GM15510 (cell line): ENCODE results near the gene PRKAR1A.

Experiments used
- POLR2A ChIP-seq: IDR thresholded peaks from 3 replicates; pipeline ENCODE4 v1.6.1; 2011; ENCODE audit warnings: borderline replicate concordance; ENCODE audit not compliant: insufficient read length; ENCODE audit errors: extremely low read depth

PRKAR1A gene

GRCh38 chr17:68512247-68512959 is at the start of gene PRKAR1A:
Gene PRKAR1A (plus strand): TSS chr17:68512430. CDS start chr17:68515400, 2,970 bp downstream.
- peak; percentile 87 for TF ChIP-seq POLR2A

GRCh38 chr17:68463211-68464019 is 48.8 kb upstream of the PRKAR1A start:
- no peak for TF ChIP-seq POLR2A

GRCh38 chr17:68468334-68468733 is 43.9 kb upstream of the PRKAR1A start:
- no peak for TF ChIP-seq POLR2A

- TF ChIP-seq POLR2A, result no peak
These were observed 43.4 kb upstream of the PRKAR1A start for GRCh38 chr17:68468788-68469187.

GRCh38 chr17:68470961-68471360 is 41.3 kb upstream of the PRKAR1A start:
- TF ChIP-seq POLR2A, result no peak

GRCh38 chr17:68480885-68481284 is 31.3 kb upstream of the PRKAR1A start:
- no peak for TF ChIP-seq POLR2A

- TF ChIP-seq POLR2A, result no peak
These were observed 29.6 kb upstream of the PRKAR1A start for GRCh38 chr17:68482576-68483041.

- no peak for TF ChIP-seq POLR2A
These were observed 27.8 kb upstream of the PRKAR1A start for GRCh38 chr17:68484458-68484857.

- TF ChIP-seq POLR2A, result no peak
These were observed 22.3 kb upstream of the PRKAR1A start for GRCh38 chr17:68489919-68490318.

- TF ChIP-seq POLR2A, result no peak
These were observed 20.6 kb upstream of the PRKAR1A start for GRCh38 chr17:68491381-68492231.

GRCh38 chr17:68495081-68495480 is 17.1 kb upstream of the PRKAR1A start:
- no peak for TF ChIP-seq POLR2A

- TF ChIP-seq POLR2A, result no peak
These were observed 14.3 kb upstream of the PRKAR1A start for GRCh38 chr17:68497885-68498319.

- TF ChIP-seq POLR2A, result no peak
These were observed 13.5 kb upstream of the PRKAR1A start for GRCh38 chr17:68498479-68499326.

- no peak for TF ChIP-seq POLR2A
These were observed 12.6 kb upstream of the PRKAR1A start for GRCh38 chr17:68499587-68499986.
